ENCODE data around the gene SAP30BP. TPM values are rescaled to one million over a fixed set of nuclear protein-coding genes. Genes with fewer than 3 reads are reported as not detected.

Gene SAP30BP
- total RNA-seq, 1 donor from 2014 or later: 89.3 TPM

GRCh38 chr17:75689441-75689873, 22.3 kb downstream of the SAP30BP start:
- H3K27me3 Mint-ChIP-seq: no peaks in the 10 kb centered on the region
- peaks cover 4% of the 10 kb centered on the region for H3K36me3 Mint-ChIP-seq
- no peak for DNase-seq (ENCODE audit: extremely low spot score, unreplicated experiment)
- peak overlapping the region; percentile 95 for H3K27ac Mint-ChIP-seq
- TF ChIP-seq CTCF (conservative IDR thresholded peaks at IDR 0.05): no peak
- peak overlapping the region; percentile 41 for H3K4me3 Mint-ChIP-seq
- peaks cover 36% of the 10 kb centered on the region for H3K4me1 Mint-ChIP-seq (ENCODE audit: unreplicated experiment)
- H3K9me3 Mint-ChIP-seq: no peaks in the 10 kb centered on the region

- H3K9me3 Mint-ChIP-seq: no peaks in the 10 kb centered on the region
- peak overlapping the region; percentile 70 for H3K27ac Mint-ChIP-seq
- no peak overlapping the region for H3K4me3 Mint-ChIP-seq
- TF ChIP-seq CTCF (conservative IDR thresholded peaks at IDR 0.05): no peak
- H3K27me3 Mint-ChIP-seq: no peaks in the 10 kb centered on the region
- H3K4me1 Mint-ChIP-seq (ENCODE audit: unreplicated experiment): peaks cover 28% of the 10 kb centered on the region
- peaks cover 12% of the 10 kb centered on the region for H3K36me3 Mint-ChIP-seq
- no peak for DNase-seq (ENCODE audit: extremely low spot score, unreplicated experiment)
These were observed 24.2 kb downstream of the SAP30BP start for GRCh38 chr17:75691371-75691791.

GRCh38 chr17:75691801-75692626, 24.9 kb downstream of the SAP30BP start:
- Mint-ChIP-seq H3K36me3 (peaks cover 12% of the 10 kb centered on the region), H3K9me3 (no peaks in the 10 kb centered on the region), H3K4me1 (ENCODE audit: unreplicated experiment) (peaks cover 28% of the 10 kb centered on the region), H3K27me3 (no peaks in the 10 kb centered on the region), H3K4me3 (no peak overlapping the region), H3K27ac (peak overlapping the region; percentile 70)
- no peak for TF ChIP-seq CTCF (conservative IDR thresholded peaks at IDR 0.05)
- DNase-seq (ENCODE audit: extremely low spot score, unreplicated experiment): no peak

GRCh38 chr17:75692976-75693375, 25.8 kb downstream of the SAP30BP start:
- peaks cover 18% of the 10 kb centered on the region for H3K36me3 Mint-ChIP-seq
- no peak overlapping the region for H3K4me3 Mint-ChIP-seq
- H3K27me3 Mint-ChIP-seq: no peaks in the 10 kb centered on the region
- no peak for TF ChIP-seq CTCF (conservative IDR thresholded peaks at IDR 0.05)
- H3K27ac Mint-ChIP-seq: no peak overlapping the region
- peaks cover 37% of the 10 kb centered on the region for H3K4me1 Mint-ChIP-seq (ENCODE audit: unreplicated experiment)
- no peaks in the 10 kb centered on the region for H3K9me3 Mint-ChIP-seq
- no peak for DNase-seq (ENCODE audit: extremely low spot score, unreplicated experiment)

- H3K36me3 Mint-ChIP-seq: peaks cover 21% of the 10 kb centered on the region
- no peak for TF ChIP-seq CTCF (conservative IDR thresholded peaks at IDR 0.05)
- H3K27me3 Mint-ChIP-seq: no peaks in the 10 kb centered on the region
- no peak overlapping the region for H3K4me3 Mint-ChIP-seq
- H3K4me1 Mint-ChIP-seq (ENCODE audit: unreplicated experiment): peaks cover 38% of the 10 kb centered on the region
- H3K27ac Mint-ChIP-seq: peak overlapping the region; percentile 34
- no peaks in the 10 kb centered on the region for H3K9me3 Mint-ChIP-seq
- no peak for DNase-seq (ENCODE audit: extremely low spot score, unreplicated experiment)
These were observed 26.7 kb downstream of the SAP30BP start for GRCh38 chr17:75693500-75694481.
